ENCODE measurements around the gene AHI1.

The AHI1 gene

DNA sequence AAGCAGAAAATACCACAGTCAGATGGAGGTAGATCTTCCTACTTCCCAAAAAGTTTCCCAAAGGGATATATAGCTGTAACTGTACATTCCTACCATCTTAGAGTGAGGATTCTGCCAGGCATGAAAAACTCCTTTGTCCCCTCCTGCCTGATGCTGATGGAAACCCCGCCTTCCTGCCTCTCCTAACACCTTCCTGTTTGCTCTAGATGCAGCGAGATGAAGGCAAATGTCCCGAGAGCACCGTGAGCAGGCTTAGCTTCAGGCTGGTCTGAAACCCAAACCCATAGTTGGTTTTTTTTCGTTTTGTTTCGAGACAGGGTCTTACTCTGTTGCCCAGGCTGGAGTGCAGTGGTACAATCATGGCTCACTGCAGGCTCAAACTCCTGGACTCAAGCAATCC is 260.8 kb downstream of the AHI1 start:
- Mint-ChIP-seq H3K4me3 (no peak overlapping the region), H3K27ac (no peak overlapping the region), H3K36me3 (ENCODE audit: low read depth) (no peaks in the 10 kb centered on the region), H3K4me1 (ENCODE audit: low read depth) (peaks cover 13% of the 10 kb centered on the region), H3K9me3 (no peaks in the 10 kb centered on the region), H3K27me3 (no peaks in the 10 kb centered on the region)
- DNase-seq, result no peak

DNA sequence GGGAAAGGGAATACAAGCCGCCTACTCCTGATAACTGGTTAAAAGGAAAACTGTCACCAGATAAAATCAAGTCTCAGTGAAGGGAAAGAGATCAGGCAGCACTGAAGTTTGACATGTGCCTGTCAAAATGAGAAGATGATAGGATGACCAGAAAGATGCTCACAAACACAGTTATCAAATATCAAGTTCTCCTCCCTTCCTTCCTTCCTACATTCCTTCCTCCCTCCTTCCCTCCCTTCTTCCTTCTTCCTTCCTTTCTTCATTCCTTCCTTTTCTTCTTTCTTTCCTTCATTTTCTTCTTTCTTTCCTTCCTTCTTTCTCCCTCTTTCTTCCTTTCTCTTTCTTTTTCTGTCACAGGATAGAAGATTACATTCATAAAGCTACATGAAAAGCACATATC is 261.2 kb downstream of the AHI1 start:
- Mint-ChIP-seq H3K27me3 (no peaks in the 10 kb centered on the region), H3K4me3 (no peak overlapping the region), H3K27ac (no peak overlapping the region), H3K4me1 (ENCODE audit: low read depth) (peaks cover 17% of the 10 kb centered on the region), H3K36me3 (ENCODE audit: low read depth) (no peaks in the 10 kb centered on the region), H3K9me3 (no peaks in the 10 kb centered on the region)
- DNase-seq, result no peak

DNA sequence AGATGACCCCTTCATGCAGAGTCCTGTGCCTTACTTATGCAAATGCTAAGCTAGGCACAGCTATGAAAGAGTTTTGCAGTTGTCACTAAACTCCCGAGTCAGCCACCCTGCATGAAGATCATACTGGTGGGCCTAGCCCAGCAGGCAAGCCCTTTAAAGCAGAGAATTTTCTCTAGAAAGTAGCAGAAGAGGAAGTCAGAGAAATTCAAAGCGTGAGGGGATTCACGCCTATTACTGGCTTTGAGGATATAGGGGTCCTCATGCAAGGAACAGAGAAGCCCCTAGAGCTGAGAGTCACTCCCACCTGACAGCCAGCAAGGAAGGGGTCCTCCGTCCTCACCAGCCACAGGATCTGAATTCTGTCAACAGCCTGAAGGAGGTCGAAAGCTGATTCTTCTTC is 261.8 kb downstream of the AHI1 start:
- Mint-ChIP-seq H3K27me3 (no peaks in the 10 kb centered on the region), H3K36me3 (ENCODE audit: low read depth) (no peaks in the 10 kb centered on the region), H3K27ac (no peak overlapping the region), H3K9me3 (no peaks in the 10 kb centered on the region), H3K4me3 (no peak overlapping the region), H3K4me1 (ENCODE audit: low read depth) (peaks cover 20% of the 10 kb centered on the region)
- DNase-seq, result no peak

DNA sequence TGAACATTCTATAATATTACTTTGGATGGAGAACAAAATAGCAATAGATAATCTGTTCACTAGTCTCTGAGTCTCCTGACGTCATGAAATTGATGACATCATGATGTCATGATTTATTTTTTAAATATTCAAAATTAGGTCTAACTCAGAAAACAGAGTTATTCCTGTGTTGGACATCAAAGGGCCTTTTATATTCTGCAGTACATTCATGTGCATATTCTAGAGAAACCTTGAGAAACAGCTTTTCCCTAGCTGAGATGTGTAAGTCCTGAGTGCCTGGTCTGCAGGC is 263.1 kb downstream of the AHI1 start:
- Mint-ChIP-seq H3K9me3 (no peaks in the 10 kb centered on the region), H3K27ac (no peak overlapping the region)

DNA sequence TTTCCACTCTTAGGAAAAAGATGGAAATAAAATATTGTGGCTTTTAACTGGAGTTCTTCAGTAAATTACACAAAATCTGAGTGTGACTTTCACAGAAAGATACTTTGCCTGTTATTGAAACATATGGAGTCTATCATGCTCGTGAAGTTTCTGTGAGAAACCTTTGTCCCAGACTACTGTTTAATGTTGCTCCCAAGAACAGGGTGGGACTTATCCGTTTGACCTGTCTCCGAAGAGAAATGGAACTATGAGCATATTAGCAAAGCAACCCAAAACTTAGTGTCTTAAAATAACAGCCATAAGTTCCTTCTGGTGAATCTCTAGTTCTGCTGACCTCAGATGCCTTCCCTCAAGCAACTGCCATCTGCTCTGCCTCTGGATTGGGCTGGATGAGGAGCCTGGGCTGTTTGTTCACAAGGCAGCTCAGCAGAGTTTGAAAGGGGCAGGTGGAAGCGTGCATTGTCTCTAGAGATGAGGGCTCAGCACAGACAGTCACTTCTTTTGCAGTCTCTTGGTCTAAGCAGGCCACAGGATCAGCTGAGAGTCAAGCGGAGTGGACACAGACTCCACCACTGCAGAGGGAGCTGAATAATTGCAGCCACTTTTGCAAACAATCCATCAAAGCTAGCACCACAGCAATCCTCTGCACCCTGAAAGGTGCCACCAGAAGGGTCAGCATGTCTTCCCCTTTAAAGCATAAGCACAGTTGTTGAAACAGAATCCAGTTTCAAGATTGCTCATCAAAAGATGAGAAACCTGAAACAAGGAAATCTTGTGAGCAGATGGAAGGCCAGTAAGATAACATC is 263.7 kb downstream of the AHI1 start:
- Mint-ChIP-seq H3K27me3 (no peaks in the 10 kb centered on the region), H3K27ac (no peak overlapping the region), H3K9me3 (no peaks in the 10 kb centered on the region), H3K4me1 (ENCODE audit: low read depth) (peaks cover 20% of the 10 kb centered on the region), H3K36me3 (ENCODE audit: low read depth) (no peaks in the 10 kb centered on the region), H3K4me3 (no peak overlapping the region)
- DNase-seq, result no peak

More for the DNA sequence above, 263.1 kb downstream of the AHI1 start:
- DNase-seq, result no peak
- Mint-ChIP-seq H3K36me3 (ENCODE audit: low read depth) (no peaks in the 10 kb centered on the region), H3K4me1 (ENCODE audit: low read depth) (peaks cover 20% of the 10 kb centered on the region), H3K4me3 (no peak overlapping the region), H3K27me3 (no peaks in the 10 kb centered on the region)

Measured in activated T-cell treated with anti-CD3 and anti-CD28 coated beads, Interleukin-2, amount 50 U/mL, for 24 hours (primary cell).